ES-I3 (cell line): ENCODE results near the gene COP1.
"Not testable (repeated sequence)": the region's sequence is repeated elsewhere in the genome, so short reads cannot be mapped to it uniquely, and the experiment has no call there.

Source experiments
- H3K36me3 ChIP-seq: 2 replicates; pipeline ENCODE4 v1.6.1; 2013; ENCODE audit warnings: mild to moderate bottlenecking, low read length, control low read depth, moderate library complexity; ENCODE audit not compliant: insufficient read depth
- H3K4me1 ChIP-seq: 2 replicates; pipeline ENCODE4 v1.6.1; 2013; ENCODE audit warnings: mild to moderate bottlenecking, control low read depth, low read length; ENCODE audit not compliant: insufficient read depth
- H3K9ac ChIP-seq: 2 replicates; pipeline ENCODE4 v1.6.1; 2013; ENCODE audit warnings: low read depth, mild to moderate bottlenecking, low read length, moderate library complexity
- H3K9me3 ChIP-seq: 2 replicates; pipeline ENCODE4 v1.6.1; 2013; ENCODE audit warnings: mild to moderate bottlenecking, low read length, moderate library complexity; ENCODE audit not compliant: control insufficient read depth, insufficient read depth

Gene COP1

DNA sequence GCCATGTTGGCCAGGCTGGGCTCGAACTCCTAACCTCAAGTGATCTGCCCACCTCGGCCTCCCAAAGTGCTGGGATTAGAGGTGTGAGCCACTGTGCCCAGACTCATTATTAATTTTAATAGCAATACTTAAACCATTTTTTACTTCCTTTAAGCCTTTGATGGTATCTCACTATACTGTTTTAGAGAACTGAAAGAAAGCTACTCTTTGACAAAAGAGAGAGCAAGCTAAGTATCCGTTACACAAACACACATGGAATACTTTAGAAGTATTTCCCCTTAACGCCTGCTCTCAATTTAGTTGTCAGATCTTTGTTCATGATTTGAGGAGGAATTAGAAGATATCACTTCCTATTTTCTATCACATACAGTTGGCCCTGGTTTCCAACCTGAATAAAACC lies 189.4 kb downstream of the COP1 start:
- Histone ChIP-seq H3K9me3 (no peaks in the 10 kb centered on the region), H3K36me3 (no peaks in the 10 kb centered on the region), H3K4me1 (no peaks in the 10 kb centered on the region), H3K9ac (no peak overlapping the region)

DNA sequence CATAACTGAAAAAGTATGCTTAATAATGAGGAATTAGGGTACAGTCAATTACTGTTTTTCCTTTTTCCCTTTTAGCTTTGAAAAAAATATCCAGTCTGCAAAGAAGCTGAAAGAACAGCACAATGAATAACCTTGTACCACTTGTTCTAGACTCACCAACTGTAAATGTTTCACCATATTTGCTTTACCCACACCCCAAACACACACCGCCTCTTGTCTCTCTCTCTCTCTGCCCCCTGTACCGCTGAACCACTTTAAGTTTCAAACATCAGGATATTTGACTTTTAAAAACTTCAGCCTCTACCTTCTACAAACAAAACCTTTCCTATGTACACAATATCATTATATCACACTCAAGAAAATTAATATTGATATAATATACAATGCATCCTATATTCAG lies 197.1 kb downstream of the COP1 start:
- peaks cover 8% of the 10 kb centered on the region; the same call in 1 of the 2 replicates for H3K9me3 ChIP-seq
- H3K4me1 ChIP-seq, result no peaks in the 10 kb centered on the region
- no peak overlapping the region for H3K9ac ChIP-seq
- peaks cover 7% of the 10 kb centered on the region; the same call in 1 of the 2 replicates for H3K36me3 ChIP-seq

DNA sequence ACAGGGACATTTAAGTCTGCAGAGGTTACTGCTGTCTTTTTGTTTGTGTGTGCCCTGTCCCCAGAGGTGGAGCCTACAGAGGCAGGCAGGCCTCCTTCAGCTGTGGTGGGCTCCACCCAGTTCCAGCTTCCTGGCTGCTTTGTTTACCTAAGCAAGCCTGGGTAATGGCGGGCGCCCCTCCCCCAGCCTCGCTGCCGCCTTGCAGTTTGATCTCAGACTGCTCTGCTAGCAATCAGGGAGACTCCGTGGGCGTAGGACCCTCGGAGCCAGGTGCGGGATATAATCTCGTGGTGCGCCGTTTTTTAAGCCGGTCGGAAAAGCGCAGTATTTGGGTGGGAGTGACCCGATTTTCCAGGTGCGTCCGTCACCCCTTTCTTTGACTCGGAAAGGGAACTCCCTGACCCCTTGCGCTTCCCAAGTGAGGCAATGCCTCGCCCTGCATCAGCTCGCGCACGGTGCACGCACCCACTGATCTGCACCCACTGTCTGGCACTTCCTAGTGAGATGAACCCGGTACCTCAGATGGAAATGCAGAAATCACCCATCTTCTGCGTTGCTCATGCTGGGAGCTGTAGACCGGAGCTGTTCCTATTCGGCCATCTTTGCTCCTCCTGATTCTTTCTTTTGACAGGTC lies 199.2 kb downstream of the COP1 start:
- H3K4me1 ChIP-seq, H3K36me3 ChIP-seq, H3K9me3 ChIP-seq, H3K9ac ChIP-seq: not testable (repeated sequence)

- not testable (repeated sequence) for H3K9ac ChIP-seq, H3K4me1 ChIP-seq, H3K9me3 ChIP-seq, H3K36me3 ChIP-seq
Measured at GRCh38 chr1:175994660-175995059, 212.4 kb downstream of the COP1 start.

- not testable (repeated sequence) for H3K36me3 ChIP-seq, H3K9me3 ChIP-seq, H3K4me1 ChIP-seq, H3K9ac ChIP-seq
Measured at GRCh38 chr1:175992825-175993224, 214.3 kb downstream of the COP1 start.

GRCh38 chr1:175992202-175992601 lies 214.9 kb downstream of the COP1 start:
- H3K9me3 ChIP-seq, H3K36me3 ChIP-seq, H3K4me1 ChIP-seq, H3K9ac ChIP-seq: not testable (repeated sequence)

- peaks cover 13% of the 10 kb centered on the region; the same call in 1 of the 2 replicates for H3K36me3 ChIP-seq
Measured at GRCh38 chr1:175984813-175985212, 222.3 kb downstream of the COP1 start.

GRCh38 chr1:175984057-175984812 lies 222.9 kb downstream of the COP1 start:
- H3K36me3 ChIP-seq, result peaks cover 13% of the 10 kb centered on the region; the same call in 1 of the 2 replicates
- H3K4me1 ChIP-seq, result no peaks in the 10 kb centered on the region
- peaks cover 14% of the 10 kb centered on the region for H3K9me3 ChIP-seq
- H3K9ac ChIP-seq, result no peak overlapping the region

More at GRCh38 chr1:175984813-175985212, 222.3 kb downstream of the COP1 start:
- Histone ChIP-seq H3K9me3 (peaks cover 14% of the 10 kb centered on the region), H3K4me1 (no peaks in the 10 kb centered on the region), H3K9ac (no peak overlapping the region)

GRCh38 chr1:175983363-175983762 lies 223.7 kb downstream of the COP1 start:
- peaks cover 13% of the 10 kb centered on the region; the same call in 1 of the 2 replicates for H3K36me3 ChIP-seq

DNA sequence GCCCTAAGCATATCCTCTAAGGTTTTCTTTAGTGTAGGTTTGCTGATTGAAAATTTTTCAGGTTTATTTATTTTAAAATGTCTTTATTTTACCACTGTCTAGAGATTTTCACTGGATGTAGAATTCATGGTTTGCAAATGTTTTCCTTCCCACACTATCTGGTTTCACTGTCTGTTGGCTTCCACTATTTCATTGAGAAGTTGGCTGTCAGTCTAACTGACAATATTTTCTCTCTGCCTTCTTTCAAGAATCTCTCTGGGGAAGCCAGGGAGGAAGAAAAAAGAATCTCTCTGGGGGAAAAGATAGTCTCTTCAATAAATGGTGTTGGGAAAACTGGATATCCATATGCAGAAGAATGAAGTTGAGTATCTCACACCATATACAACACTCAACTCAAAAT lies 226.0 kb downstream of the COP1 start:
- Histone ChIP-seq H3K4me1 (no peaks in the 10 kb centered on the region), H3K9me3 (peaks cover 14% of the 10 kb centered on the region), H3K36me3 (peaks cover 13% of the 10 kb centered on the region; the same call in 1 of the 2 replicates), H3K9ac (no peak overlapping the region)

More at GRCh38 chr1:175983363-175983762, 223.7 kb downstream of the COP1 start:
- peaks cover 14% of the 10 kb centered on the region for H3K9me3 ChIP-seq
- not testable (repeated sequence) for H3K9ac ChIP-seq, H3K4me1 ChIP-seq

GRCh38 chr1:175978926-175979325 lies 228.2 kb downstream of the COP1 start:
- peaks cover 5% of the 10 kb centered on the region for H3K9me3 ChIP-seq
- H3K4me1 ChIP-seq, result no peaks in the 10 kb centered on the region
- no peak overlapping the region for H3K9ac ChIP-seq
- H3K36me3 ChIP-seq, result peaks cover 5% of the 10 kb centered on the region; the same call in 1 of the 2 replicates

DNA sequence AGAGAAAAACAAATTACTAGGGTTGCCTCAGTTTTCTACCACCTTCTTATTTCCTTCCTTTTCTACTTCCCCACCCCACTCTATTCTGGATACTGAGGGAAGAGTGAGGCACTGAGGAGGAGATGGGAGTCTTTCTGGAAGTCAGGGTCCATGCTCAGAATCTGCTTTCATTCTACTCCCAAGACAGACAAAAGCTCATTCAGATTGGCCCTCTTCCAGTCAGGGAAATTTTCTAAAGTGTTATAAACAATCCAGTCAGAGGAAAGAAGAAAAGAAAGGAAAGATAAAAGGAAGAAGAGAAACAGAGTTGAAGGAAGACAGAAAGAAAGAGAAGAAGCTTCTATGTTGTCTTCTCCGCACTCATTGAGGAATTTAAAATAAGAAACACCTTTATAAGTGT lies 228.6 kb downstream of the COP1 start:
- no peak overlapping the region for H3K9ac ChIP-seq
- no peaks in the 10 kb centered on the region for H3K4me1 ChIP-seq
- H3K9me3 ChIP-seq, result peaks cover under 1% of the 10 kb centered on the region; the same call in 1 of the 2 replicates
- H3K36me3 ChIP-seq, result 0 out of 2 replicates have a peak, but pooled peaks cover 3% of the 10 kb centered on the region

- no peaks in the 10 kb centered on the region for H3K4me1 ChIP-seq
- no peaks in the 10 kb centered on the region for H3K9me3 ChIP-seq
- no peaks in the 10 kb centered on the region for H3K36me3 ChIP-seq
- H3K9ac ChIP-seq, result no peak overlapping the region
Measured at GRCh38 chr1:175976865-175977642, 230.0 kb downstream of the COP1 start.

DNA sequence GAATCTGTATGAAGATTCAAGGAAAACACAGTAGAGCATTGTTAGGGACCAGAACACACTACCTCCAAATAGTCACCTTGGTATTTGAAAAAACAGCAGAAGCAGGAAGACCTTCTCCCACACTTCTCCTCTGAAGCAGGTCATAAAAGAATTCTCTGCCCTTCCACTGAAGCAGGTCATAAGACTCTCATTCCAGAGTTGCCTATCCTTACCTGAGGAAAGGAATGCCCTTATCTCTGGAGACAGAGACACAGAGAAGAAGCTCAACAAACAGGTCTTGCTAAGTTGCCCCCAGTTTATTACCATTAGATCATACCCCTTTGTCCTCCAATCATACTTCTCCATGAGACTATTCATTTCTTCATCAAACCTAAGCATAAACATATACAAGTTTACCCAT lies 237.9 kb downstream of the COP1 start:
- Histone ChIP-seq H3K36me3 (no peaks in the 10 kb centered on the region), H3K9me3 (no peaks in the 10 kb centered on the region), H3K9ac (no peak overlapping the region), H3K4me1 (peaks cover 9% of the 10 kb centered on the region; the same call in 1 of the 2 replicates)
